Hepatocyte (in vitro differentiated cells): ENCODE measurements around the gene DOCK4. TPM values are rescaled to one million over a fixed set of nuclear protein-coding genes. Genes with fewer than 3 reads are reported as not detected.

Experiments
- DNase-seq: peaks from one replicate; pipeline ENCODE4 v3.0.0-alpha.2; 2016; ENCODE audit warnings: low spot score
- H2AFZ ChIP-seq: fragments of 200-600 bp; sonication (generic); 2 replicates; pipeline ENCODE4 v1.6.0; 2016; ENCODE audit warnings: antibody characterized with exemption, mild to moderate bottlenecking
- H3K27ac ChIP-seq: fragments of 200-600 bp; sonication (generic); 2 replicates; pipeline ENCODE4 v1.5.1; 2016; ENCODE audit warnings: mild to moderate bottlenecking
- H3K27me3 ChIP-seq: fragments of 200-600 bp; sonication (generic); 2 replicates; pipeline ENCODE4 v1.6.1; 2016
- H3K36me3 ChIP-seq: fragments of 200-600 bp; sonication (generic); replicated peaks from 2 replicates; pipeline ENCODE4 v1.5.1; 2016; ENCODE audit warnings: low read depth; ENCODE audit not compliant: insufficient read depth
- H3K4me1 ChIP-seq: fragments of 200-600 bp; sonication (generic); 2 replicates; pipeline ENCODE4 v1.5.1; 2016; ENCODE audit warnings: mild to moderate bottlenecking, moderate library complexity; ENCODE audit not compliant: insufficient read depth
- H3K4me2 ChIP-seq: fragments of 200-600 bp; sonication (generic); 2 replicates; pipeline ENCODE4 v1.6.0; 2016
- H3K4me3 ChIP-seq: fragments of 200-600 bp; sonication (generic); 2 replicates; pipeline ENCODE4 v1.5.1; 2016; ENCODE audit warnings: mild to moderate bottlenecking
- H3K79me2 ChIP-seq: fragments of 200-600 bp; sonication (generic); 2 replicates; pipeline ENCODE4 v1.6.0; 2017; ENCODE audit warnings: mild to moderate bottlenecking
- H3K9me2 ChIP-seq: fragments of 200-600 bp; sonication (generic); replicated peaks from 2 replicates; pipeline ENCODE4 v1.6.0; 2017; ENCODE audit warnings: mild to moderate bottlenecking; ENCODE audit not compliant: insufficient read depth
- H3K9me3 ChIP-seq: fragments of 200-600 bp; sonication (generic); 2 replicates; pipeline ENCODE4 v1.5.1; 2016; ENCODE audit warnings: low read depth, mild to moderate bottlenecking
- H4K20me1 ChIP-seq: fragments of 200-600 bp; sonication (generic); 2 replicates; pipeline ENCODE4 v1.6.0; 2016; ENCODE audit warnings: mild to moderate bottlenecking; ENCODE audit not compliant: insufficient read depth, poor library complexity, severe bottlenecking
- CTCF ChIP-seq: fragments of 200-600 bp; sonication (generic); IDR thresholded peaks from 2 replicates; pipeline ENCODE4 v1.5.1; 2016; ENCODE audit warnings: antibody characterized with exemption, mild to moderate bottlenecking; ENCODE audit not compliant: poor library complexity
- EZH2 ChIP-seq: fragments of 200-600 bp; sonication (generic); IDR thresholded peaks from 2 replicates; pipeline ENCODE4 v1.6.1; 2016; ENCODE audit warnings: antibody characterized with exemption, mild to moderate bottlenecking, borderline replicate concordance
- EZH2phosphoT487 ChIP-seq: fragments of 200-600 bp; sonication (generic); IDR thresholded peaks from one replicate; pipeline ENCODE4 v1.6.1; 2018; ENCODE audit warnings: antibody characterized with exemption, mild to moderate bottlenecking, low read depth, moderate library complexity; ENCODE audit not compliant: unreplicated experiment, severe bottlenecking
- WGBS: methylation state at CpG from one replicate; pipeline ENCODE4 v1.1.6; 2016; ENCODE audit warnings: low lambda C conversion rate; ENCODE audit errors: missing lambda C conversion rate; 5-methylcytosine and 5-hydroxymethylcytosine counted together
- polyA plus RNA-seq: library from polyadenylated mRNA; unstranded; fragments of >200 nt; fragmentation: Nextera tagmentation; extraction: Ambion mirVana; gene quantifications from 2 replicates; pipeline ENCODE4 v1.2.1, GENCODE V29; 2016
- total RNA-seq: library from RNA; depleted of rRNA; stranded (reverse); fragments of >200 nt; gene quantifications from 2 replicates; pipeline ENCODE4 v1.2.3, GENCODE V29; 2014

Gene DOCK4
- total and polyA plus RNA-seq, 2 experiments from 2014 or later: 4.4 to 22.9 TPM

- H3K36me3 ChIP-seq: peaks cover 2% of the 10 kb centered on the region
- no peak overlapping the region for H3K4me3 ChIP-seq
- H3K9me2 ChIP-seq: no peaks in the 10 kb centered on the region
- H3K4me1 ChIP-seq: peaks cover 19% of the 10 kb centered on the region
- H3K9me3 ChIP-seq: peaks cover 9% of the 10 kb centered on the region
- no peak for DNase-seq
- 95% methylated on average over 3 of the region's 3 CpGs for WGBS
- peak overlapping the region; percentile 64 for H3K27ac ChIP-seq
- no peaks in the 10 kb centered on the region for H3K79me2 ChIP-seq
- H4K20me1 ChIP-seq: no peaks in the 10 kb centered on the region
- TF ChIP-seq EZH2: no peak
- no peak for TF ChIP-seq CTCF
- no peak for TF ChIP-seq EZH2phosphoT487
- no peaks in the 10 kb centered on the region for H3K27me3 ChIP-seq
- peak overlapping the region; percentile 9 for H3K4me2 ChIP-seq
- no peak overlapping the region for H2AFZ ChIP-seq
Measured at GRCh38 chr7:111802194-111802772, 403.9 kb downstream of the DOCK4 start.

- 96% methylated on average over 4 of the region's 4 CpGs for WGBS
- Histone ChIP-seq H3K27me3 (no peaks in the 10 kb centered on the region), H3K36me3 (peaks cover 4% of the 10 kb centered on the region), H3K4me1 (peaks cover 19% of the 10 kb centered on the region), H3K4me3 (no peak overlapping the region), H3K9me2 (no peaks in the 10 kb centered on the region), H2AFZ (no peak overlapping the region), H4K20me1 (no peaks in the 10 kb centered on the region), H3K27ac (no peak overlapping the region), H3K79me2 (no peaks in the 10 kb centered on the region), H3K9me3 (peaks cover 19% of the 10 kb centered on the region), H3K4me2 (no peak overlapping the region)
- no peak for DNase-seq
- TF ChIP-seq CTCF: no peak
- TF ChIP-seq EZH2phosphoT487: no peak
- TF ChIP-seq EZH2: no peak
Measured at GRCh38 chr7:111801277-111801676, 404.9 kb downstream of the DOCK4 start.

- no peak overlapping the region for H2AFZ ChIP-seq
- H3K9me3 ChIP-seq: peaks cover 23% of the 10 kb centered on the region
- H3K27me3 ChIP-seq: no peaks in the 10 kb centered on the region
- DNase-seq: no peak
- no peaks in the 10 kb centered on the region for H3K4me1 ChIP-seq
- no peak overlapping the region for H3K4me3 ChIP-seq
- no peaks in the 10 kb centered on the region for H3K9me2 ChIP-seq
- H3K27ac ChIP-seq: no peak overlapping the region
- no peak overlapping the region for H3K4me2 ChIP-seq
- H4K20me1 ChIP-seq: no peaks in the 10 kb centered on the region
- no peak for TF ChIP-seq EZH2
- 87% methylated on average over 7 of the region's 7 CpGs for WGBS
- peaks cover 4% of the 10 kb centered on the region for H3K36me3 ChIP-seq
- H3K79me2 ChIP-seq: no peaks in the 10 kb centered on the region
Measured at GRCh38 chr7:111796671-111797070, 409.5 kb downstream of the DOCK4 start.

GRCh38 chr7:111789870-111790269 lies 416.3 kb downstream of the DOCK4 start:
- peaks cover 3% of the 10 kb centered on the region for H3K4me1 ChIP-seq
- no peak for TF ChIP-seq EZH2
- TF ChIP-seq EZH2phosphoT487: no peak
- no peak for TF ChIP-seq CTCF
- H3K27me3 ChIP-seq: no peaks in the 10 kb centered on the region
- H4K20me1 ChIP-seq: no peaks in the 10 kb centered on the region
- no peaks in the 10 kb centered on the region for H3K79me2 ChIP-seq
- no peak overlapping the region for H3K27ac ChIP-seq
- H3K4me3 ChIP-seq: no peak overlapping the region
- no peaks in the 10 kb centered on the region for H3K9me3 ChIP-seq
- no peak overlapping the region for H3K4me2 ChIP-seq
- no peak overlapping the region for H2AFZ ChIP-seq
- H3K9me2 ChIP-seq: no peaks in the 10 kb centered on the region
- no peaks in the 10 kb centered on the region for H3K36me3 ChIP-seq
- DNase-seq: no peak
